Astrocyte of the cerebellum (primary cell): ENCODE data around the gene MGST3.
"Not testable (repeated sequence)": the region's sequence is repeated elsewhere in the genome, so short reads cannot be mapped to it uniquely, and the experiment has no call there.

Experiments used
- DNase-seq: peaks from one replicate; pipeline ENCODE4 v3.0.0-alpha.2; 2011; ENCODE audit warnings: low read depth
- H3K4me3 ChIP-seq: 2 replicates; pipeline ENCODE4 v1.5.1; 2011; ENCODE audit warnings: mild to moderate bottlenecking, low read depth, low read length, moderate library complexity
- in situ Hi-C: cut with HindIII; loops from 2 replicates; pipeline ENCODE4 v1.10.0; 2017; ENCODE audit warnings: low sequenced_read_pairs
- TF ChIP-seq, protein P1 (sequence below): IDR thresholded peaks from 2 replicates; pipeline ENCODE4 v1.5.1; 2012; ENCODE audit warnings: low read length, low read depth, moderate library complexity, mild to moderate bottlenecking; ENCODE audit errors: missing control alignments

Gene MGST3

DNA sequence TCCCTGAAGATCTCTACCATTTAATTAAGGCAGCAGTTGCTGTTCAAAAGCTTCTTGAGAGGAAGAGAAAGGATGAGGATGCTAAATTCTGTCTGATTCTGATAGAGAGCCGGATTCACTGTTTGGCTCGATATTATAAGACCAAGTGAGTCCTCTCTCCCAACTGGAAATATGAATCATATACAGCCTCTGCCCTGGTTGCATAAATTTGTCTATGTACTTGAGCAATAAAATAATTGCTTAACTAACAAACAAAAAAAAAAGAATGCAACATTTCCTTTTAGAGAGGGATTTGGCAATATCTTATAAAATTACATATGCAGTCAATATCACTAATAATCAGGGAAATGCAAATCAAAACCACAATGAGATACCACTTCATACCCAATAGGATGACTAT, 40.5 kb downstream of the MGST3 start:
- no peak for DNase-seq
- TF ChIP-seq, protein P1, sequence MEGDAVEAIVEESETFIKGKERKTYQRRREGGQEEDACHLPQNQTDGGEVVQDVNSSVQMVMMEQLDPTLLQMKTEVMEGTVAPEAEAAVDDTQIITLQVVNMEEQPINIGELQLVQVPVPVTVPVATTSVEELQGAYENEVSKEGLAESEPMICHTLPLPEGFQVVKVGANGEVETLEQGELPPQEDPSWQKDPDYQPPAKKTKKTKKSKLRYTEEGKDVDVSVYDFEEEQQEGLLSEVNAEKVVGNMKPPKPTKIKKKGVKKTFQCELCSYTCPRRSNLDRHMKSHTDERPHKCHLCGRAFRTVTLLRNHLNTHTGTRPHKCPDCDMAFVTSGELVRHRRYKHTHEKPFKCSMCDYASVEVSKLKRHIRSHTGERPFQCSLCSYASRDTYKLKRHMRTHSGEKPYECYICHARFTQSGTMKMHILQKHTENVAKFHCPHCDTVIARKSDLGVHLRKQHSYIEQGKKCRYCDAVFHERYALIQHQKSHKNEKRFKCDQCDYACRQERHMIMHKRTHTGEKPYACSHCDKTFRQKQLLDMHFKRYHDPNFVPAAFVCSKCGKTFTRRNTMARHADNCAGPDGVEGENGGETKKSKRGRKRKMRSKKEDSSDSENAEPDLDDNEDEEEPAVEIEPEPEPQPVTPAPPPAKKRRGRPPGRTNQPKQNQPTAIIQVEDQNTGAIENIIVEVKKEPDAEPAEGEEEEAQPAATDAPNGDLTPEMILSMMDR = no peak
- H3K4me3 ChIP-seq = no peak overlapping the region
- in situ Hi-C loops = no loop called here

DNA sequence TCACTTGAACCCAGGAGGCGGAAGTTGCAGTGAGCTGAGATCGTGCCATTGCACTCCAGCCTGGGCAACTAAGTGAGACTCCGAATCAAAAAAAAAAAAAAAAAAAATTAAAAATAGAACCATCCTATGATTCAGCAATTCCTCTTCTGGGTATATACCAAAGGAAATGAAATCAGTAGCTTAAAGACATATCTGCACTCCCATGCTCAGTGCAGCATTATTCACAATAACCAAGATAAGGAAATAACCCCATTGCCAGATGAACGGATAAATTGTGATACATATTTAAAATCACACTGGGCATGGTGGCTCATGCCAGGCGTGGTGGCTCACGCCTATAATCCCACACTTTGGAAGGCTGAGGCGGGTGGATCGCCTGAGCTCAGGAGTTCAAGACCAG, 43.6 kb downstream of the MGST3 start:
- TF ChIP-seq, protein P1 = no peak
- in situ Hi-C loops = no loop called here
- no peak for DNase-seq
- H3K4me3 ChIP-seq = no peak overlapping the region

DNA sequence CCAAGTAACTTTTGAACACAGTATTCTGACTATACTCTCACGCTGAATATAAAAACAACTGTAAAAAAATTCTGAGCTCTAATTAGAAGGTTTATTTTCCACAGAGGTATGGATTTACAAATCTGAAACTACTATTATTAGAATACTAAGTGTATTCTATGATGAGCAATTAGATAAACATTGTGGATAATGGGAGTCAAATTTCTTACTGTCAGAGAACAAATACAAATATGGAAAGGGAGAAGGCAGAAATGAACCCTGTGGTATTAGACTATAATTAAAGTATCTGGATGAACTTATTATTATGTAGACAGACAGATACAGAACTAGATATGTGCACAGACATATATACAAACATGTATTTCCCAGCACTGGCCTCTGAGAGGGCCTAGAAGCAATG, 44.8 kb downstream of the MGST3 start:
- TF ChIP-seq, protein P1 = no peak
- in situ Hi-C loops = no loop called here
- DNase-seq = no peak
- H3K4me3 ChIP-seq = no peak overlapping the region

DNA sequence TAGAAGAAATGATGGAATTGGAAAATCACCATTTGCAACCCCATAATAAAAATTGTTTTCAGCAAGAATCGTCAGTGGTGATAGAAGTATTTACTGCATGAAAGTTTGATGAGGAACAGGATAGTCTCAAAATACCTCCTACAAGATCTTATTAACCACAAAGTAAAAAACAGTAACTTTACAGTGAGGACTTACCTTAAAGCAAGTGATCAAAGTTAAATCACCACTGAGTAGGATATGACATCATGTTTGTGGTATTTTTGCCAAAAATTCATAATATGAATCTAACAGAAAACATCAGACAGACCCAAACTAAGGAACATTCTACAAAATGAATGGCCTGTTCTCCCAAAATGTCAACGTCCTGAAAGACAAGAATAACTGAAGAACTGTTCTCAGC, 47.5 kb downstream of the MGST3 start:
- DNase-seq = no peak
- TF ChIP-seq, protein P1 = no peak
- in situ Hi-C loops = no loop called here
- no peak overlapping the region for H3K4me3 ChIP-seq

DNA sequence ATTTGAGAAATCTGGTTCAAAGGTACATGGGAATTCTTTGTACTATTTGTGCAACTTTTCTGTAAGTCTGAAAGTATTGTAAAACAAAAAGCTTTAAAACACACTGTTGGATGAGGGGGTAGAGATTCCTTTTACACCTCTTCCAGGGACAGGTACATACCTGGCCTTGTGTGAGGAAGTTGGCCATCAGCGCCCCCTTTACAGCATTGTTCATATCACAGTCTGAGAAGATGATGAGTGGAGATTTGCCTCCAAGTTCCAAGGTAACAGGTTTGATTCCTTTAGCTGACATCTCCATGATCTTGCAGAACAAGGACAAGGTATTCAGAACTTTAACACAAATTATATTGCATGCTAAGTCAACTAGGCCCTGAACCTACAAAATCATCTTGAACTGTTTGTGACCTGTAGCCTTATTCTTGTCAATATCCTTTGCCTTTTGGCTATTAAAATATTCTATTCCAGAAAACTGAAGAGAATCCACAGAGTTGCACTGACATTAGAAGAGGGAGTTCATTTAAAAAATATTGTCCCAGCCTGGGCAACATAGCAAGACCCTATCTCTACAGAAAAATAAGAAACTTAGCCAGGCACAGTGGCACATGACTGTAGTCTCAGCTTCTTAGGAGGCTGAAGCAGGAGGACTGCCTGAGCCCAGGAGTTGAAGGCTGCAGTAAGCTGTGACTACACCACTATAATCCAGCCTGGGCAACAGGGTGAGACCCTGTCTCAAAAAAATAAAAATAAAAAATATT, 48.4 kb downstream of the MGST3 start:
- TF ChIP-seq, protein P1 = no peak
- DNase-seq = no peak
- in situ Hi-C loops = no loop called here

DNA sequence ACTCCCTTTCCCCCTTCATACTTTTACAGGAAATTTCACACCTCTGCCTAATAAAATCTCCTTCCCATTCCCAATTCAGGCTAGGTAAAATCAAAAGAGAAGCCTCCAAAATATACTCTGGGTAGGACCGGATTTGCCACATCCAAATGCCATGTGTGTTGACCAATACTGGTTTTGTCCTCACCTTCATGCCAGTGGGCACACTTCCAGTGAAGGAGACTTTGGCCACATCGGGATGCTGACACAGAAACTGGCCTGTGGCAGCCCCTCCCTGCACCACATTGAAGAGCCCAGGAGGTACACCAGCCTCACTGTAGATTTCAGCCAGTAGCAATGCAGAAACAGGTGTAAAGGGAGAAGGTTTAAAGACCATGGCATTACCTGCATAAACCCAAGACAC, 49.3 kb downstream of the MGST3 start:
- TF ChIP-seq, protein P1 = no peak

More for the DNA sequence above, 48.4 kb downstream of the MGST3 start:
- H3K4me3 ChIP-seq = no peak overlapping the region

DNA sequence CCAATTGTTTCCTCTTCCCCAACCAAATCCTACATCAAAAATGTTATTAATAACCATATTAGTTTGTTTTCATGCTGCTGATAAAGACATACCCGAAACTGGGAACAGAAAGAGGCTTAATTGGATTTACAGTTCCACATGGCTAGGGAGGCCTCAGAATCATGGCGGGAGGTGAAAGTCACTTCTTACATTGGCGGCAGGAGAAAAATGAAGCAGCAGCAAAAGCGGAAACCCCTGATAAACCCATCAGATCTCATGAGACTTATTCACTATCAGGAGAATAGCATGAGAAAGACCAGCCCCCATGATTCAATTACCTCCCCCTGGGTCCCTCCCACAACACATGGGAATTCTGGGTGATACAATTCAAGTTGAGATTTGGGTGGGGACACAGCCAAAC, 49.7 kb downstream of the MGST3 start:
- in situ Hi-C loops, H3K4me3 ChIP-seq: not testable (repeated sequence)

More for the DNA sequence above, 49.3 kb downstream of the MGST3 start:
- no peak overlapping the region for H3K4me3 ChIP-seq
- in situ Hi-C loops = no loop called here
- no peak for DNase-seq

More for the DNA sequence above, 49.7 kb downstream of the MGST3 start:
- not testable (repeated sequence) for DNase-seq
